ENCODE results near the gene GALK1. TPM values are rescaled to one million over a fixed set of nuclear protein-coding genes. Genes with fewer than 3 reads are reported as not detected.

Gene GALK1
- total and polyA plus RNA-seq, 9 of the 15 experiments (the other 6 are each of a cell fraction or from before 2014, with no cell fraction given), result 0.45 to 51.6 (median 17.4) TPM

- TF ChIP-seq CHAMP1 (IDR thresholded peaks at IDR 0.05) (no peak), E2F3 (CRISPR knock-in tag; IDR thresholded peaks at IDR 0.05) (no peak), MAFG (tag; conservative IDR thresholded peaks at IDR 0.05) (no peak), MIER1 (IDR thresholded peaks at IDR 0.05; ENCODE audit: low read depth) (no peak), ZNF609 (CRISPR knock-in tag; IDR thresholded peaks at IDR 0.05; ENCODE audit: borderline replicate concordance) (0 out of 2 replicates have a peak, but pooled peaks have one; percentile 15), EWSR1 (IDR thresholded peaks at IDR 0.05; ENCODE audit: borderline replicate concordance, low read depth, partially characterized antibody) (no peak), MYBL2 (IDR thresholded peaks at IDR 0.05; ENCODE audit: low read depth) (no peak), MYBL2 (CRISPR knock-in tag; IDR thresholded peaks at IDR 0.05; ENCODE audit: borderline replicate concordance) (no peak), GTF2F1 (IDR thresholded peaks at IDR 0.05; ENCODE audit: low read depth, low read length) (no peak), ZKSCAN8 (CRISPR knock-in tag; IDR thresholded peaks at IDR 0.05) (no peak), POU5F1 (IDR thresholded peaks at IDR 0.05; ENCODE audit: borderline replicate concordance, low read depth, low read length, partially characterized antibody) (no peak), LARP7 (IDR thresholded peaks at IDR 0.05) (no peak), XRCC3 (IDR thresholded peaks at IDR 0.05) (no peak), HMGXB4 (CRISPR knock-in tag; IDR thresholded peaks at IDR 0.05) (no peak), TAF9B (IDR thresholded peaks at IDR 0.05; ENCODE audit: partially characterized antibody) (no peak), NRF1 (conservative IDR thresholded peaks at IDR 0.05 in 1 of 2, IDR thresholded peaks at IDR 0.05 in 1 of 2) (no peak), ZNF408 (CRISPR knock-in tag; IDR thresholded peaks at IDR 0.05; ENCODE audit: low read depth) (no peak), PCBP2 (IDR thresholded peaks at IDR 0.05; ENCODE audit: low read depth, low read length, poor library complexity, severe bottlenecking) (no peak), PHTF2 (CRISPR knock-in tag; IDR thresholded peaks at IDR 0.05) (no peak)
Observed at GRCh38 chr17:75778861-75779249, 13.9 kb upstream of the GALK1 start (continued).

All from K562 (cell line).